ENCODE measurements around the gene CDH24. TPM values are rescaled to one million over a fixed set of nuclear protein-coding genes. Genes with fewer than 3 reads are reported as not detected.

CDH24 gene
- total and polyA plus RNA-seq, 2 of the 13 experiments (the other 11 are each of a cell fraction or from before 2014, with no cell fraction given), result 0.69 to 0.99 TPM

DNA sequence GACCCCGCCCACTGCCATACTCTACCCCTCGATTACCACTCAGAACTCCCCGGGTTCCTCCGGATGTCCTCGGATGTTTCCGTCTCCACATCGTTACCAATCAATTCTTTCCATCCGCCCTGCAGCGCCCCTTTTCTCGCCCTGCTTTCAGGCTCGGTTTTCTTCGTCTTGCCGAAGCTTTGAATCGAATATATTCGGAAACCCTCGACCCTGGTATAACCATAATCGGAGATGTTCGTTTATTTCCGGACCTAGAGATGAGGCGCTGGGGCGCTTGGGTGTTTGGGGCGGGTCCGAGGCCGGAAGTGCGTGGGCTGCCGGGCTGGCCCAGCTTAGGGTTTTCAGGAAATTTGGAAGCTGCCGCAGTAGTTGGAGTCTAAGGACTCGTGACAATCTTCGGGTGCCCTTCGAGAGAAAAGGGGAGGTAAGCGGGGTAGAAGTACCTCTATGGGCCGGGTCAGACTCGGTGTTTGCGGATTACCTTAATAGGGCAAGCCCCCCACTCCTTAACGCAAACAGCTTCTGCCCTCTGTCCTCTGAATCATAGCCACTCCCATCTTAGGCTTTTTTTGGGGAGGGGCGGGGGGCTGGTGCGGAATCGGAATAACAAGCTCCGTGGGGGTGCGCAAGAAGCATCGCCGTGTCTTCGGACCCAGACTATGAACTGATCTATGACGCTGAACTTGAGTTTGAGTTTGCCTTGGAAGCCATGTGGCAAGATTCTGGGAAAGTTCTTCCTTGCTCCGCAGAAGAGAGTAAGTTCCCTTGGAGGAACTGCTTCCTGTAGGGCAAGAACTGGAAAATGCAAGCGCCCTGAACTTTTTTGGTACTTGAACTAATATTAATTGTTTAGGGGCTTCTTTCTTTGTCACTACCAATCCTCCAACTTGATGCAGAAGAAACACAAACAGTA, 38.1 kb upstream of the CDH24 start, which contains the start of gene C14orf119 (continued):
- TF ChIP-seq, protein P1, sequence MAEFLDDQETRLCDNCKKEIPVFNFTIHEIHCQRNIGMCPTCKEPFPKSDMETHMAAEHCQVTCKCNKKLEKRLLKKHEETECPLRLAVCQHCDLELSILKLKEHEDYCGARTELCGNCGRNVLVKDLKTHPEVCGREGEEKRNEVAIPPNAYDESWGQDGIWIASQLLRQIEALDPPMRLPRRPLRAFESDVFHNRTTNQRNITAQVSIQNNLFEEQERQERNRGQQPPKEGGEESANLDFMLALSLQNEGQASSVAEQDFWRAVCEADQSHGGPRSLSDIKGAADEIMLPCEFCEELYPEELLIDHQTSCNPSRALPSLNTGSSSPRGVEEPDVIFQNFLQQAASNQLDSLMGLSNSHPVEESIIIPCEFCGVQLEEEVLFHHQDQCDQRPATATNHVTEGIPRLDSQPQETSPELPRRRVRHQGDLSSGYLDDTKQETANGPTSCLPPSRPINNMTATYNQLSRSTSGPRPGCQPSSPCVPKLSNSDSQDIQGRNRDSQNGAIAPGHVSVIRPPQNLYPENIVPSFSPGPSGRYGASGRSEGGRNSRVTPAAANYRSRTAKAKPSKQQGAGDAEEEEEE (CRISPR knock-in tag; IDR thresholded peaks at IDR 0.05; ENCODE audit: borderline replicate concordance), result peak; percentile 97
- TF ChIP-seq KDM2A (CRISPR knock-in tag; IDR thresholded peaks at IDR 0.05; ENCODE audit: borderline replicate concordance, low read depth) (peak; percentile 32; the same call in 1 of the 2 replicates), KLF16 (CRISPR knock-in tag; IDR thresholded peaks at IDR 0.05) (no peak), REL (CRISPR knock-in tag; conservative IDR thresholded peaks at IDR 0.05) (no peak), ELF1 (CRISPR knock-in tag; IDR thresholded peaks at IDR 0.05) (peak; percentile 97), ZNF20 (CRISPR knock-in tag; IDR thresholded peaks at IDR 0.05) (peak; percentile 5; the same call in 1 of the 2 replicates), CENPT (CRISPR knock-in tag; IDR thresholded peaks at IDR 0.05; ENCODE audit: low read depth) (peak; percentile 80; the same call in 1 of the 2 replicates), SP2 (CRISPR knock-in tag; IDR thresholded peaks at IDR 0.05) (peak; percentile 68), ZFAT (CRISPR knock-in tag; conservative IDR thresholded peaks at IDR 0.05) (no peak), NR2C2 (CRISPR knock-in tag; IDR thresholded peaks at IDR 0.05; ENCODE audit: borderline replicate concordance) (peak; percentile 71), MTF2 (CRISPR knock-in tag; IDR thresholded peaks at IDR 0.05; ENCODE audit: borderline replicate concordance) (no peak), ZNF839 (CRISPR knock-in tag; IDR thresholded peaks at IDR 0.05; ENCODE audit: borderline replicate concordance) (peak; percentile 82; the same call in 1 of the 2 replicates), TBL1XR1 (IDR thresholded peaks at IDR 0.05; ENCODE audit: borderline replicate concordance, low read length, partially characterized antibody) (peak; percentile 10), SMAD9 (CRISPR knock-in tag; IDR thresholded peaks at IDR 0.05) (peak; percentile 59; the same call in 1 of the 2 replicates), NR2F1 (CRISPR knock-in tag; IDR thresholded peaks at IDR 0.05) (peak in 1 of 2 experiments; percentile 20; a peak in 1 of 4 replicates), SIN3B (IDR thresholded peaks at IDR 0.05; ENCODE audit: low read length) (peak; percentile 66; the same call in 1 of the 2 replicates), ZNF484 (CRISPR knock-in tag; IDR thresholded peaks at IDR 0.05; ENCODE audit: borderline replicate concordance, low read depth) (no peak), SALL2 (CRISPR knock-in tag; IDR thresholded peaks at IDR 0.05) (no peak), ZNF451 (CRISPR knock-in tag; IDR thresholded peaks at IDR 0.05) (peak; percentile 18; the same call in 1 of the 2 replicates), NONO (IDR thresholded peaks at IDR 0.05) (no peak), NONO (CRISPR knock-in tag; conservative IDR thresholded peaks at IDR 0.05) (no peak), ZNF354B (CRISPR knock-in tag; IDR thresholded peaks at IDR 0.05) (0 out of 2 replicates have a peak, but pooled peaks have one; percentile 47), ZZZ3 (CRISPR knock-in tag; IDR thresholded peaks at IDR 0.05; ENCODE audit: borderline replicate concordance) (peak; percentile 97)
- TF ChIP-seq, protein P2, sequence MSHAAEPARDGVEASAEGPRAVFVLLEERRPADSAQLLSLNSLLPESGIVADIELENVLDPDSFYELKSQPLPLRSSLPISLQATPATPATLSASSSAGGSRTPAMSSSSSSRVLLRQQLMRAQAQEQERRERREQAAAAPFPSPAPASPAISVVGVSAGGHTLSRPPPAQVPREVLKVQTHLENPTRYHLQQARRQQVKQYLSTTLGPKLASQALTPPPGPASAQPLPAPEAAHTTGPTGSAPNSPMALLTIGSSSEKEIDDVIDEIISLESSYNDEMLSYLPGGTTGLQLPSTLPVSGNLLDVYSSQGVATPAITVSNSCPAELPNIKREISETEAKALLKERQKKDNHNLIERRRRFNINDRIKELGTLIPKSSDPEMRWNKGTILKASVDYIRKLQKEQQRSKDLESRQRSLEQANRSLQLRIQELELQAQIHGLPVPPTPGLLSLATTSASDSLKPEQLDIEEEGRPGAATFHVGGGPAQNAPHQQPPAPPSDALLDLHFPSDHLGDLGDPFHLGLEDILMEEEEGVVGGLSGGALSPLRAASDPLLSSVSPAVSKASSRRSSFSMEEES (CRISPR knock-in tag; IDR thresholded peaks at IDR 0.05), result peak; percentile 70; the same call in 1 of the 2 replicates
